IPS DF 6.9 (cell line): ENCODE results near the gene BRF1.

Experiments
- DNase-seq: peaks from one replicate; pipeline ENCODE4 v3.0.0-alpha.2; 2013; ENCODE audit warnings: low read depth, low spot score
- H3K27ac ChIP-seq: one replicate; pipeline ENCODE4 v1.5.1; 2013; ENCODE audit warnings: low read length, control low read depth
- H3K27me3 ChIP-seq: 2 replicates; pipeline ENCODE4 v1.6.1; 2013; ENCODE audit warnings: mild to moderate bottlenecking, low read length; ENCODE audit not compliant: control insufficient read depth, insufficient read depth
- H3K36me3 ChIP-seq: 2 replicates; pipeline ENCODE4 v1.6.1; 2013; ENCODE audit warnings: low read length; ENCODE audit not compliant: control insufficient read depth, insufficient read depth
- H3K4me1 ChIP-seq: 2 replicates; pipeline ENCODE4 v1.6.1; 2013; ENCODE audit warnings: low read length; ENCODE audit not compliant: control insufficient read depth, insufficient read depth
- H3K4me3 ChIP-seq: 2 replicates; pipeline ENCODE4 v1.5.1; 2013; ENCODE audit warnings: mild to moderate bottlenecking, low read length
- H3K9me3 ChIP-seq: 2 replicates; pipeline ENCODE4 v1.6.1; 2013; ENCODE audit warnings: low read length, inconsistent platforms; ENCODE audit not compliant: control insufficient read depth, insufficient read depth
- WGBS: extraction: QIAGEN DNeasy Blood & Tissue Kit; methylation state at CpG from one replicate; pipeline ENCODE4 v1.1.7; 2013; ENCODE audit warnings: mixed read lengths, missing lambda C conversion rate; ENCODE audit not compliant: insufficient read length, insufficient coverage; 5-methylcytosine and 5-hydroxymethylcytosine counted together

BRF1 gene

GRCh38 chr14:105173901-105174894 lies 126.6 kb downstream of the BRF1 start:
- Histone ChIP-seq H3K27me3 (no peaks in the 10 kb centered on the region), H3K36me3 (no peaks in the 10 kb centered on the region; the same call in 1 of the 2 replicates), H3K4me1 (no peaks in the 10 kb centered on the region), H3K9me3 (no peaks in the 10 kb centered on the region), H3K4me3 (no peak overlapping the region), H3K27ac (no peak overlapping the region)
- DNase-seq: no peak
- no CpG with 5 or more reads among the region's 32 CpGs for WGBS

- no peak for DNase-seq
- Histone ChIP-seq H3K36me3 (no peaks in the 10 kb centered on the region; the same call in 1 of the 2 replicates), H3K27me3 (no peaks in the 10 kb centered on the region), H3K4me1 (no peaks in the 10 kb centered on the region), H3K27ac (no peak overlapping the region), H3K4me3 (no peak overlapping the region), H3K9me3 (no peaks in the 10 kb centered on the region)
- no CpG with 5 or more reads among the region's 13 CpGs for WGBS
Measured at GRCh38 chr14:105173145-105173544, 127.7 kb downstream of the BRF1 start.

- H3K4me1 ChIP-seq: peaks cover 2% of the 10 kb centered on the region
- DNase-seq: no peak
- H3K4me3 ChIP-seq: no peak overlapping the region
- H3K27ac ChIP-seq: no peak overlapping the region
- H3K9me3 ChIP-seq: no peaks in the 10 kb centered on the region
- whole genome bisulfite sequencing: no CpG with 5 or more reads among the region's 7 CpGs
- H3K36me3 ChIP-seq: no peaks in the 10 kb centered on the region
- peaks cover 2% of the 10 kb centered on the region; the same call in 1 of the 2 replicates for H3K27me3 ChIP-seq
Measured at GRCh38 chr14:105172476-105172875, 128.3 kb downstream of the BRF1 start.

- no peak overlapping the region for H3K27ac ChIP-seq
- peaks cover 2% of the 10 kb centered on the region; the same call in 1 of the 2 replicates for H3K27me3 ChIP-seq
- no peak for DNase-seq
- peaks cover 2% of the 10 kb centered on the region for H3K4me1 ChIP-seq
- H3K36me3 ChIP-seq: no peaks in the 10 kb centered on the region
- WGBS: no CpG with 5 or more reads among the region's 19 CpGs
- H3K9me3 ChIP-seq: no peaks in the 10 kb centered on the region
- H3K4me3 ChIP-seq: no peak overlapping the region
Measured at GRCh38 chr14:105171004-105171673, 129.7 kb downstream of the BRF1 start.

GRCh38 chr14:105169776-105170655 lies 130.8 kb downstream of the BRF1 start:
- Histone ChIP-seq H3K36me3 (no peaks in the 10 kb centered on the region), H3K27me3 (peaks cover 2% of the 10 kb centered on the region; the same call in 1 of the 2 replicates), H3K4me1 (peaks cover 2% of the 10 kb centered on the region), H3K4me3 (no peak overlapping the region), H3K9me3 (no peaks in the 10 kb centered on the region), H3K27ac (no peak overlapping the region)
- WGBS: no CpG with 5 or more reads among the region's 22 CpGs
- DNase-seq: no peak

- DNase-seq: peak; percentile 37
- Histone ChIP-seq H3K9me3 (no peaks in the 10 kb centered on the region), H3K4me1 (peaks cover 2% of the 10 kb centered on the region), H3K4me3 (peak overlapping the region; percentile 29; the same call in 1 of the 2 replicates), H3K27ac (no peak overlapping the region), H3K27me3 (peaks cover 2% of the 10 kb centered on the region; the same call in 1 of the 2 replicates), H3K36me3 (no peaks in the 10 kb centered on the region)
- no CpG with 5 or more reads among the region's 54 CpGs for WGBS
Measured at GRCh38 chr14:105168979-105169507, 131.8 kb downstream of the BRF1 start.

GRCh38 chr14:105168496-105168978 lies 132.3 kb downstream of the BRF1 start, which contains the start of gene JAG2:
Gene JAG2 (minus strand): TSS chr14:105168776. CDS start chr14:105168420, 356 bp downstream.
- H3K36me3 ChIP-seq: no peaks in the 10 kb centered on the region
- no peak for DNase-seq
- H3K9me3 ChIP-seq: no peaks in the 10 kb centered on the region
- peaks cover 2% of the 10 kb centered on the region for H3K4me1 ChIP-seq
- no CpG with 5 or more reads among the region's 84 CpGs for WGBS
- H3K27me3 ChIP-seq: peaks cover 2% of the 10 kb centered on the region; the same call in 1 of the 2 replicates
- no peak within 1 kb of the TSS for H3K27ac ChIP-seq
- peak within 1 kb of the TSS; percentile 52; the same call in 1 of the 2 replicates for H3K4me3 ChIP-seq

- no peaks in the 10 kb centered on the region for H3K9me3 ChIP-seq
- peak overlapping the region; percentile 52; the same call in 1 of the 2 replicates for H3K4me3 ChIP-seq
- no CpG with 5 or more reads among the region's 46 CpGs for WGBS
- H3K4me1 ChIP-seq: peaks cover 4% of the 10 kb centered on the region
- no peak overlapping the region for H3K27ac ChIP-seq
- no peak for DNase-seq
- peaks cover 2% of the 10 kb centered on the region; the same call in 1 of the 2 replicates for H3K27me3 ChIP-seq
- no peaks in the 10 kb centered on the region for H3K36me3 ChIP-seq
Measured at GRCh38 chr14:105168093-105168420, 132.7 kb downstream of the BRF1 start.

GRCh38 chr14:105167303-105168092 lies 133.3 kb downstream of the BRF1 start:
- peaks cover 4% of the 10 kb centered on the region for H3K4me1 ChIP-seq
- H3K27me3 ChIP-seq: peaks cover 2% of the 10 kb centered on the region; the same call in 1 of the 2 replicates
- DNase-seq: no peak
- H3K4me3 ChIP-seq: peak overlapping the region; percentile 52; the same call in 1 of the 2 replicates
- H3K9me3 ChIP-seq: no peaks in the 10 kb centered on the region
- no peaks in the 10 kb centered on the region for H3K36me3 ChIP-seq
- WGBS: no CpG with 5 or more reads among the region's 116 CpGs
- no peak overlapping the region for H3K27ac ChIP-seq
